Right hindlimb (tissue), 1 donor: Measurements from ENCODE around the gene SELENOF.
"Not testable (repeated sequence)": the region's sequence is repeated elsewhere in the genome, so short reads cannot be mapped to it uniquely, and the experiment has no call there.

Experiments
- DNase-seq: peaks from one replicate; pipeline ENCODE4 v3.0.0-alpha.2; 2018

Gene SELENOF

GRCh38 chr1:86854352-86854751, 59.6 kb downstream of the SELENOF start:
- DNase-seq, result no peak

GRCh38 chr1:86852782-86853408, 61.0 kb downstream of the SELENOF start:
- DNase-seq, result no peak

DNA sequence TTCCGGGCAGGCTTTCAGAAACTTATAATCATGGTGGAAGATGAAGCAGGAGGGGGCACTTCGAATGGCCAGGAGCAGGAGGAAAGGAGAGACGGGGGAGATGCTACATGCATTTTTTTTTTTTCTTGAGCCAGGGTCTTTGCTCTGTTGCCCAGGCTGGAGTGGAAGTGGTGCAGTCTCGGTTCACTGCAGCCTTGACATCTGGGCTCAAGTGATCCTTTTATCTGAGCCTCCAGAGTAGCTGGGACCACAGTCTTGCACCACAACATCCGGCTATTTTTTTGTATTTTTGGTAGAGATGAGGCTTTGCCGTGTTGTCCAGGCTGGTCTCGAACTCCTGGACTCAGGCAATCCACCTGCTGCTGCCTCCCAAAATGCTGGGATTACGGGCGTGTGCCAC, 61.6 kb downstream of the SELENOF start:
- DNase-seq, result no peak

- DNase-seq, result no peak
Measured at GRCh38 chr1:86849756-86850155, 64.2 kb downstream of the SELENOF start.

DNA sequence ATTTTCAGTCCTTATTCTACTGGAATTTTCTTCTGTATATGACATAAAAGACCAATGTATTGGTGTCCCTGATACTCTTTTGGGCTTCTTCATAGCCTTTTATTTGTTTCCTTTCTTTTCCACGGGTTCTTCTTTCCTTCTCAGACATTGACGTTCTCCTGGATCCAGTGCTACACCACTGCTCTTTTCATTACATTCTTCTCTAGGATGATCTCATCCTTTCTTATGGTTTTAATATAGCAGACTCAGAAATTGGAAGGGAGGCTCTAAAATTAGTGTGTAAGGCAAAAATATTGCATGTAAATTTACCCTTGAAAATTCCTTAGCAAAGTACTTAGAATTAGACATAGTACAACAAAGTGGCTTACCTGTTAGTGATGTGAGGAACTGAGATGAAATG, 65.3 kb downstream of the SELENOF start:
- DNase-seq, result no peak

DNA sequence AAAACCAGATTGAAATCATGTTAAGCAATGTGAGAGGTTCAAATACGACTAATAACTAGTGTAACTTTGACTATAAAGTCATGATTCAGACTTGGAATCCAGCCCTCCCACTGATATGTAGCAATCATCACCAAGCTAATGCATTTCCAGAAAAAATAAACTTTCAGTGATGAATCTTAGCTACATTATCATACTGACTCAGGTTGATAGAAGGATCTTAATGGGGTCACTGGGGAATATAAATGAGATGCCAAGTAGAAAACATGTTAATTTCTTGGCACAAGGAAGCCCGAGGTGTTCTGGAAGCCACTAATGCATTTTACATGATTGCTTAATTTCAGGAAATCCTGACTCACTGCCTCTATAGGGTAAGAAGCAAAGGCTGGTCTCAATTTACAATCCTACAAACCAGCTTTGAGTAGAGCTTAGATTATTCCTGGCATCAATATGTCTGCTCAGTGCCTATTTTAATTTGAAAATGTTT, 67.7 kb downstream of the SELENOF start:
- no peak for DNase-seq

DNA sequence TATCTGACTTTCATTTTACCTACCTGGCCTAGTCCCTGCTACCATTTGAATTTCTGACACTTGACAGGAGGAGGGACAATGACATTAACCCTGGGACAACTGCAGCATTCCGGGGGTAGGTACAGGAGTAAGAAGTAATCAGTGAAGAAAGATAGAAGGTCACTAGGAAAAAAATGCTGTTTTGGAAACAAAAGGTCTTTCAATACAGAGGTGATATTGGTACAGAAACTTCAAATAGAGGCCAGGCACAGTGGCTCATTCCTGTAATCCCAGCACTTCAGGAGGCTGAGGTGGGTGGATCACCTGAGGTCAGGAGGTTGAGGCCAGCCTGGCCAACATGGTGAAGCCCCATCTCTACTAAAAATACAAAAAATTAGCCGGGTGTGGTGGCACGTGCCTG, 68.4 kb downstream of the SELENOF start:
- no peak for DNase-seq

DNA sequence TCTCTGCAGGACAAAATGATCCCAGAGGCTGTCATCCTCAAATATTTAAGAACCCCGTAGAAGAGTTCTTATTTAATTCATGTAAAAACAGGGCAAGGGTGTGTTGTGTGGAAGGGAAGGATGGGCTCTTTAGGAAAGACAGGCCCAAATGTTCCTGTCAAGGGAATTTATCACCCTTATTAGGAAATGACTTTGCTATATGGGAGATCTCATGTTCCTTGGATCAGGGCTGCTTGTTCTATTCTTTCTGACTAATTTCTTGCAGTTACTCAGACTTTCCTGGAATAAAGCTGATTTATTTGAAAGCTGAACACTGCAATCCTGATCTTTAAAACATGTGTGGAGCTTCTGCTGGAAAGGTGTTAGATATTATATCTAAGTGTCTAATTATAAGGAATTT, 72.8 kb downstream of the SELENOF start:
- DNase-seq, result no peak

GRCh38 chr1:86833461-86834215, 80.3 kb downstream of the SELENOF start:
- DNase-seq, result peak; percentile 73

GRCh38 chr1:86832433-86832832, 81.5 kb downstream of the SELENOF start:
- DNase-seq, result no peak

GRCh38 chr1:86829321-86829720, 84.6 kb downstream of the SELENOF start:
- DNase-seq, result no peak

GRCh38 chr1:86828024-86828423, 85.9 kb downstream of the SELENOF start:
- DNase-seq, result no peak

DNA sequence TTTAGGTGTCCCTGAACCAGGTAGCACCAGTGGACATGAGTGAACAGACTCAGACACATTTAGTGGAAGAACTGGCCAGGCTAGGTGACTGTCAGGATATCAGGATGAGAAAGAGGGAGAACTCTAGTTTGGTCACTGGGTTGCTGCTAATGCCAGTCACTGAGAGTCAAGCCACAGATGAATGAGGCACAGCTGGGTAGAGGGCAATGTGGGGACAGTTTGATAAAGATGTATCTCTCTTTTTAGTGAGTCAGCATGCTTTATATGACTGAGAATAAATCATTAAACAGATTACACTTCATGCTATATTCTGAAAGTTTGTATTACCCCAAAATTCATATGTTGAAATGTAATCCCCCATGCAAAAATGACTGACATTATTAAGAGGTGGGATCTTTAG, 87.1 kb downstream of the SELENOF start:
- DNase-seq, result no peak

DNA sequence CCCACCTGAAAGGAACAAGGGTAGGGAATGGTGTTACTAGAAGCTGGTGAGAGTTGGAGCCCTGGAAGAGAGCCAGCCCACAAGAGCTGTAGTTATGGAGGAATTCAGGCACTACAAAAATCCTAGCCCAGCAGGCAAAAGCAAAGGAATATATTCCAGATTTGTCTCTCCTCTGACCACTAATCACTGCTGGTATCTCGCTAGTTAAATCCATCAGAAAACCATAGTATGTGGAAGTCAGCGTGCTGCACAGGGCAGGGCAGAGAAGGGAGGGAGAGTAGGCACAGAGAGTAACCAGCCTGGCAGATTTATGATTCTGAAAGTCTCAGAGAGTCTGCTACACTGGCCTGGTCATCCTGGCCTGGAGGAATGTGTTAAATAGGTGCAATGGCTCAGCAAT, 88.6 kb downstream of the SELENOF start:
- DNase-seq, result peak; percentile 40

- DNase-seq, result no peak
Measured at GRCh38 chr1:86823821-86824500, 90.0 kb downstream of the SELENOF start.

GRCh38 chr1:86823386-86823785, 90.5 kb downstream of the SELENOF start:
- peak; percentile 32 for DNase-seq

- no peak for DNase-seq
Measured at GRCh38 chr1:86822459-86822858, 91.5 kb downstream of the SELENOF start.

GRCh38 chr1:86821956-86822355, 92.0 kb downstream of the SELENOF start:
- DNase-seq, result no peak

DNA sequence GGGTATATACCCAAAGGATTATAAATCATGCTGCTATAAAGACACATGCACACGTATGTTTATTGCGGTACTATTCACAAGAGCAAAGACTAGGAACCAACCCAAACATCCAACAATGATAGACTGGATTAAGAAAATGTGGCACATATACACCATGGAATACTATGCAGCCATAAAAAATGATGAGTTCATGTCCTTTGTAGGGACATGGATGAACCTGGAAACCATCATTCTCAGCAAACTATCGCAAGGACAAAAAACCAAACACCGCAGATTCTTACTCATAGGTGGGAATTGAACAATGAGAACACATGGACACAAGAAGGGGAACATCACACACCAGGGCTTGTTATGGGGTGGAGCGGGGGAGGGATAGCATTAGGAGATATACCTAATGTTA, 94.0 kb downstream of the SELENOF start:
- not testable (repeated sequence) for DNase-seq

- DNase-seq, result not testable (repeated sequence)
Measured at GRCh38 chr1:86817246-86817826, 96.6 kb downstream of the SELENOF start.

- DNase-seq, result not testable (repeated sequence)
Measured at GRCh38 chr1:86814118-86814517, 99.8 kb downstream of the SELENOF start.
